ENCODE measurements around the gene KRT16.
"Not testable (repeated sequence)": the region's sequence is repeated elsewhere in the genome, so short reads cannot be mapped to it uniquely, and the experiment has no call there.

The KRT16 gene

DNA sequence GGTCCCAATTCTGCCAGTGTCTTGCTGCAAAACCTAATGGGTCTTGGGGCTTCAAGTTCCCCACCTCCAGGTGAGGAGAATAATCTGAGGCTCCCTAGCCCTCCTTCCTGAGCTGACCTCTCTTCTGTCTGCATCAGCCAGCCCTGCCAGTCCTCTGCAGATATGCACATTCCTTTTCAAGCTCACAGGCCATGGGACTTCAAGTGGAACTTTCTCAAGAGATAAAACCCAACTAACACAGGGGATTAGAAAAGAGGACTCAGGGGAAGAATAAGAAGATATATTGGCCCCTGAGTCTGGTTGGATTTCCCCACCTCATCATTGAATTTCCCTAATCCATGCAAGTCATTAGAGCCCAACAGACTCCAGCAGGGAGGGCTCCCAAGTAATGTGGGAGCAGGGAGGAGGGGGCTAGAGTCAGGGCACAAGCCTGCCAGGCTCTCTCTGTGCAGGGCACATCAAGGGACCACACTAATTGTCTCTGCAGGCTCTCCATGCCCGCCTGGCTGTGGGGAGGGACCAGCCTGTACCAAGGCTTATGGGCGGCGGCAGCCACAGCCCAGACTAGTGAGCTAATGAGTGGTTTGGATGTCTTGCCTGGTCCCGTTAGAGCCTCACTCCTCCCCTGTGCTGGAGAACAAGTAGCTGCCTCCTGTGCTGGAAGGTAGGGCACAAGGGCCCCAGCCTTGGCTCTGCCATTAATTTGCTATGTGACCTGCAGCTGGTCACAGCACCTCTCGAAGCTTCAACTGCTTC, 27.1 kb downstream of the KRT16 start:
- no peak for DNase-seq
- no peaks in the 10 kb centered on the region for H3K9me3 ChIP-seq (replicated peaks; ENCODE audit: insufficient read depth, low read length)
- H3K27me3 ChIP-seq (replicated peaks; ENCODE audit: insufficient read depth, low read length) = peaks cover 8% of the 10 kb centered on the region
- H4K20me1 ChIP-seq (ENCODE audit: insufficient read depth, low read length) = no peaks in the 10 kb centered on the region
- no peaks in the 10 kb centered on the region for H3K9me2 ChIP-seq (replicated peaks; ENCODE audit: insufficient read depth, low read length)
- H3K4me1 ChIP-seq (ENCODE audit: low read length) = no peaks in the 10 kb centered on the region
- H3K4me3 ChIP-seq (ENCODE audit: low read length) = no peak overlapping the region
- no peaks in the 10 kb centered on the region for H3K79me2 ChIP-seq (ENCODE audit: low read length)
- TF ChIP-seq EZH2 (optimal IDR thresholded peaks at IDR 0.05; ENCODE audit: low read depth, low read length) = no peak
- TF ChIP-seq EZH2phosphoT487 (IDR thresholded peaks at IDR 0.05; ENCODE audit: low read length) = no peak
- TF ChIP-seq CTCF (IDR thresholded peaks at IDR 0.05; ENCODE audit: low read length) = no peak
- no peak overlapping the region for H3K9ac ChIP-seq (ENCODE audit: low read length)
- no peak overlapping the region for H2AFZ ChIP-seq (ENCODE audit: low read length)
- H3F3A ChIP-seq (ENCODE audit: insufficient read depth, low read length) = no peaks in the 10 kb centered on the region
- no peak overlapping the region for H3K27ac ChIP-seq (ENCODE audit: low read length)
- H3K36me3 ChIP-seq (replicated peaks; ENCODE audit: insufficient read depth, low read length) = no peaks in the 10 kb centered on the region
- H3K4me2 ChIP-seq (ENCODE audit: low read depth, low read length) = no peak overlapping the region

GRCh38 chr17:41584331-41584927, 28.1 kb downstream of the KRT16 start:
- H3K4me2 ChIP-seq (ENCODE audit: low read depth, low read length); H3K36me3 ChIP-seq (replicated peaks; ENCODE audit: insufficient read depth, low read length); H3K9ac ChIP-seq (ENCODE audit: low read length); H3K9me3 ChIP-seq (replicated peaks; ENCODE audit: insufficient read depth, low read length); H3F3A ChIP-seq (ENCODE audit: insufficient read depth, low read length); H3K27ac ChIP-seq (ENCODE audit: low read length); H4K20me1 ChIP-seq (ENCODE audit: insufficient read depth, low read length); H3K9me2 ChIP-seq (replicated peaks; ENCODE audit: insufficient read depth, low read length); H2AFZ ChIP-seq (ENCODE audit: low read length); H3K27me3 ChIP-seq (replicated peaks; ENCODE audit: insufficient read depth, low read length); DNase-seq; H3K79me2 ChIP-seq (ENCODE audit: low read length); H3K4me3 ChIP-seq (ENCODE audit: low read length); H3K4me1 ChIP-seq (ENCODE audit: low read length): not testable (repeated sequence)

DNA sequence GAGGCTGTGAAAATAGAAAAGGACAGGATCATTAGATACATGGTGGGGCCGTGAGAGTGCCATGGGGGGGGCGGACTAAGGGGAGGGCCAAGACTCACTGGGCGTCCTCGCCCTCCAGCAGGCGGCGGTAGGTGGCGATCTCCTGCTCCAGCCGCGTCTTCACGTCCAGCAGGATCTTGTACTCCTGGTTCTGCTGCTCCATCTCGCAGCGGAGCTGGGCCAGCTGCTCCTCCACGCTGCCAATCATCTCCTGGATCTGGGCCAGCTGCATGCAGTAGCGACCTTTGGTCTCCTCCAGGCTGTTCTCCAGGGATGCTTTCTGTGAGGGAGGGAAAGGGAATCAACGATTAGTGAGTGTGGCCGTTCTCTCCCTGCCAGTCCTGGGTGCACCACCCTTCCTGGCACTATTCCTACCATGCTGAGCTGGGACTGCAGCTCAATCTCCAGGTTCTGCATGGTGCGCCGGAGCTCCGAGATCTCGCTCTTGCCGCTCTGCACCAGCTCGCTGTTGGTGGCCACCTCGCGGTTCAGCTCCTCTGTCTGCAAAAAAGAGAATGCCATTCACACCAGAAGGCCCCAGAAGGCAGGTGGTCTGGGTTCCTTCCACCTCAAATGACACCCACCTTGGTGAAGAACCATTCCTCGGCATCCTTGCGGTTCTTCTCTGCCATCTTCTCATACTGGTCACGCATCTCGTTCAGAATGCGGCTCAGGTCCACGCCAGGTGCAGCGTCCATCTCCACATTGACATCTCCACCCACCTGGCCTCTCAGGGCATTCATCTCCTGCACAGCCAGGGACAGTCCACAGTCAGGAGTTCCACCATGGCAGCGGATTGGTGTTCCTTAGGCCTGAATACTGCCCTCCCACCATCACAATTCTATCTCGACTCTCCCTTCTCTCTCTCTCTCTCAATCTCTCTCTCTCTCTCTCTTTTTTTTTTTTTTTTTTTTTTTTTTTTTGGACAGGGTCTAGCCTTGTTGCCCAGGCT, 29.1 kb downstream of the KRT16 start:
- Histone ChIP-seq H3K79me2 (ENCODE audit: low read length) (no peaks in the 10 kb centered on the region), H3K4me2 (ENCODE audit: low read depth, low read length) (no peak overlapping the region), H3K9me3 (replicated peaks; ENCODE audit: insufficient read depth, low read length) (no peaks in the 10 kb centered on the region), H3K4me1 (ENCODE audit: low read length) (0 out of 2 replicates have a peak, but pooled peaks cover 5% of the 10 kb centered on the region), H3K9me2 (replicated peaks; ENCODE audit: insufficient read depth, low read length) (no peaks in the 10 kb centered on the region), H3K36me3 (replicated peaks; ENCODE audit: insufficient read depth, low read length) (no peaks in the 10 kb centered on the region), H3K4me3 (ENCODE audit: low read length) (no peak overlapping the region), H3K27ac (ENCODE audit: low read length) (no peak overlapping the region), H2AFZ (ENCODE audit: low read length) (no peak overlapping the region), H3F3A (ENCODE audit: insufficient read depth, low read length) (no peaks in the 10 kb centered on the region), H3K9ac (ENCODE audit: low read length) (no peak overlapping the region), H3K27me3 (replicated peaks; ENCODE audit: insufficient read depth, low read length) (peaks cover 9% of the 10 kb centered on the region; the same call in 1 of the 2 replicates), H4K20me1 (ENCODE audit: insufficient read depth, low read length) (no peaks in the 10 kb centered on the region)
- DNase-seq = no peak
- TF ChIP-seq CTCF (IDR thresholded peaks at IDR 0.05; ENCODE audit: low read length) (no peak), EZH2phosphoT487 (IDR thresholded peaks at IDR 0.05; ENCODE audit: low read length) (no peak), EZH2 (optimal IDR thresholded peaks at IDR 0.05; ENCODE audit: low read depth, low read length) (no peak)

DNA sequence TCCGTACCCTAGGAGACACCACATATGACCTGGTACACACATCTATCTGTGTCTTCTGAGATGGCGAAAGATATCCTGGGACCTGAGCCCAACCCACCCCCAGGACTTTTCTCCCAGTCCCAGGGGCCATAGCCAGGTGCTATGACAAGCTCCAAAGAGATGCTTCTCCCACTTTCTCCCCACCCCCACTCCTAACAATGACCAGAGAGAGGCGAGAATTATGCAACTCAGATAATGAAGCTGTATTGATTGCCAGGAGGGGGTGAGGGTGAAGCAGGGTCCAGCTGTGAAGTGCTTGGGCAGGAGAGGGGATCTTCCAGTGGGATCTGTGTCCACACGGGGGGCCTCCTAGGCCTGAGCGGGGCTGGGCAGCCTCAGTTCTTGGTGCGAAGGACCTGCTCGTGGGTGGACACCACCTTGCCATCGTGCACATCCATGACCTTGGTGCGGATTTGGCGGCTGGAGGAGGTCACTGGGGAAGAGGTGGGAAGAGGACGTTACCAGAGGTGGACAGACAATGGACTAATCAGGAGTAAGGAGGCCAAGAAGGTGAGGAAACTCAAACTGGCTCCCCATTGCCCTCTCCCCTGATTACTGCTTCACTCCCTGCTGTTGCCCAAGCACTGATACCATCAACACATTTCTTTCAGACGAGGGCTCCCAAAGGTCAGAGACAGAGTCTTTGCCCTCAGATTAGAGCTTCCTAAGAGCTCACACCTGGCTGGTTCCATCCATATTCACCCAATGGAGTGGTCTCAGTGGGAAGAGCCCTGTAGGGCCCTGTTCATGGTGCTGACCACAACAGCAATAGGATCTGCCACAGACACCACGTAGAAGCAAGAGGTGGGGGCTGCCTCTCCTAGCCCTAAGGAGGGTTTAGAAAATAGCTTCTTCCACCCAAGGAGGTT, 30.3 kb downstream of the KRT16 start:
- not testable (repeated sequence) for H3K9ac ChIP-seq (ENCODE audit: low read length); H2AFZ ChIP-seq (ENCODE audit: low read length); H3K4me1 ChIP-seq (ENCODE audit: low read length); H3K9me2 ChIP-seq (replicated peaks; ENCODE audit: insufficient read depth, low read length); H3K27me3 ChIP-seq (replicated peaks; ENCODE audit: insufficient read depth, low read length); H3K79me2 ChIP-seq (ENCODE audit: low read length); H3K36me3 ChIP-seq (replicated peaks; ENCODE audit: insufficient read depth, low read length); H3K4me2 ChIP-seq (ENCODE audit: low read depth, low read length); H4K20me1 ChIP-seq (ENCODE audit: insufficient read depth, low read length); H3K9me3 ChIP-seq (replicated peaks; ENCODE audit: insufficient read depth, low read length); H3K4me3 ChIP-seq (ENCODE audit: low read length); H3F3A ChIP-seq (ENCODE audit: insufficient read depth, low read length); DNase-seq; H3K27ac ChIP-seq (ENCODE audit: low read length)

Data from MM.1S (cell line).